GM19193 (cell line): ENCODE measurements around the gene ATMIN.

Experiments
- POLR2A ChIP-seq: IDR thresholded peaks from 4 replicates; pipeline ENCODE4 v1.6.1; 2011; ENCODE audit not compliant: insufficient read depth, insufficient read length; ENCODE audit errors: extremely low read depth

ATMIN gene

GRCh38 chr16:81001330-81001729, 34.3 kb upstream of the ATMIN start:
- TF ChIP-seq POLR2A: no peak

- no peak for TF ChIP-seq POLR2A
Observed at GRCh38 chr16:81003064-81003463, 32.6 kb upstream of the ATMIN start.

- TF ChIP-seq POLR2A: no peak
Observed at GRCh38 chr16:81003610-81004460, 31.8 kb upstream of the ATMIN start.

GRCh38 chr16:81004646-81005353, 30.8 kb upstream of the ATMIN start:
- TF ChIP-seq POLR2A: no peak

GRCh38 chr16:81005610-81006161, 30.0 kb upstream of the ATMIN start:
- no peak for TF ChIP-seq POLR2A

DNA sequence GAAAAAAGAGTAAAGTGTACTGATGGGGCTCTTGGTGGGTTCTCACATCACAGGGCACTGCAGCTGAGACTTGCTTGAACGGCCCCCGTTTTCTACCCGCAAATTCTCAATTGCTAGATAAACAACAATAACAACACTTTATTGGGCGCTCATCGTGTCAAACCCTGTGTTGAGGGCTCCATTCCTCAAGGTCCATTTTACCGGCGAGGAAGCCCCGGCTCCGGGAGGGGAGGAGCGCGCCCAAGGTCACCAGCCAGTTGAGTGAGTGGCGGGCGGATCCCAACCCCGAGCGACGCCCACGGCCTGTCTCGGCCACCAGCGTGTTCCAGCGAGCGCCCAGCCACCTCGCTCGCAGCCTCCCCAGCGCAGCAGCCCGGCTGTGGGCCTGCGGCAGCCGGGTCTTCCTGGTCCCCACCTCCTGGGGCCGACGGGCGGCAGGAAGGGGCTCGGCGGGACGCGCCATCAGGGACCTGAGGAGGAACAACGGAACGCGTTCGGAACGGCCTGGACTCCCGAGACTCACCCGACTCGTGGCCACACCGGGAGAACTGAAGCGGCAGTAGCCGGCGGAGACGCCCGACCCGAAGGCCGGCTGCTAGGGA, 29.3 kb upstream of the ATMIN start:
- TF ChIP-seq POLR2A: no peak

DNA sequence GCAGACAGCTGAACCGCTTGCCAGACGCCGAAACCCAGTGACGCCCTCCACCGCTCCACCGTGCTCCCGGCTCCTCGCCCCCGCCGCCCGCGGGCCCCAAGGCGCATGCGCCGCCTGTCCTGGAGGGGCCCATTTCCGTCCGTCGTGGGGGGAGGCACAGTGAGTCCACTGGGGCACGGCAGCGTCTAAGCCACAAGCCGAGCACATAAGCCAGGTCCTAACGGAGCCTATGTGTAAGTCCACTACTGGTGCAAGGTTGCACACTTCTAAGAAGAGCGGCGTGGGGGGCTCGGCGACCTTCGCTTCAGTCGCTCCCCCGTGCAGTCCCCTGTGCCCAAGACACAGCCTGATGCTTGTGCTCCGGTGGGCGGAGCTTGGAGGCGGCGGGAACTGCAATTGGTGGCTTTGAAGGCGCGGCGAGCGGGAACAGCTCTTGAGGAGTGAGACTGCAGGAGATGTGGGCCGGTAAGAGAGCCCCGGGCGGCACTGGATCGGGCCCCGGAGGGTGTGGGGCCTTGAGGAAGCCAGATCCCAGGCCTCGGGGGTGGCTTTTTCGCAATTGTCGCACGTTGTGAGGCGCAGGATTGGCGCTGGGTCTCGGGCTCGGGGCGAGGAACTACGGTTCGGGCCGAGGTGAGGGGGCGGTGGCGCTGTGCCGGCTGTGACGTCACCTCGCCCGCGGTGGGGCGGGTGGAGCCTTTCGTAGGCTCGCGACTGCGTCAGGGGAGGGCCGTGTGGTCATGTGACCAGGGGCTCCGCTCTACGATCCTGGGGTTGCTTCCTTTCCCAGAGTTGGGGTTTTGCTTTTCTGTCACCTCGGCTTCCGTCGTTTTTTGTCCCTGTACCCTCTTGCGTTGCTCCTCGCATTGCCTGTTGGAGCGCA, 28.6 kb upstream of the ATMIN start, which contains the start of the genes CENPN and CMC2:
CENPN (plus strand) TSS at position 402 of the 883 bp plus-strand sequence. CDS start 4,726 bp downstream, outside the sequence.
CMC2 (minus strand) TSS at position 73 of the 883 bp plus-strand sequence. CDS start 9,491 bp downstream, outside the sequence.
- TF ChIP-seq POLR2A: peak; percentile 75

GRCh38 chr16:81008505-81008789, 27.2 kb upstream of the ATMIN start:
- no peak for TF ChIP-seq POLR2A

DNA sequence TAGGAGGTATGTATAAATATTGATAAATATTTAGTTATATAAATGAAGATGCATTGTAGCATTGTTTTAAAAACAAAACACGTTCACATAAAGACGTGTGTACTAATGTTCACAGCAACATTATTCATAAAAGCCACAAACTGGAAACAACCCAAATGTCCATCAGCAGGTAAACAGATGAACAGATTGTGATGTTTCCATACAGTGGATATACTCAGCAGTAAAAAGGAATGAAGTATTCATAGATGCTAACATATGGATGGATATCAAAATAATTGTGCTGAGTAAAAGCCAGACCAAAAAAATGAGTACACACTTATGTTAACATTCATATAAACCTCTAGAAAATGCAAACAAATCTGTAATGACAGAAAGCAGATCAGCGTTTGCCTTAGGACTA, 22.7 kb upstream of the ATMIN start:
- TF ChIP-seq POLR2A: no peak

- TF ChIP-seq POLR2A: no peak
Observed at GRCh38 chr16:81014672-81015071, 21.0 kb upstream of the ATMIN start.

DNA sequence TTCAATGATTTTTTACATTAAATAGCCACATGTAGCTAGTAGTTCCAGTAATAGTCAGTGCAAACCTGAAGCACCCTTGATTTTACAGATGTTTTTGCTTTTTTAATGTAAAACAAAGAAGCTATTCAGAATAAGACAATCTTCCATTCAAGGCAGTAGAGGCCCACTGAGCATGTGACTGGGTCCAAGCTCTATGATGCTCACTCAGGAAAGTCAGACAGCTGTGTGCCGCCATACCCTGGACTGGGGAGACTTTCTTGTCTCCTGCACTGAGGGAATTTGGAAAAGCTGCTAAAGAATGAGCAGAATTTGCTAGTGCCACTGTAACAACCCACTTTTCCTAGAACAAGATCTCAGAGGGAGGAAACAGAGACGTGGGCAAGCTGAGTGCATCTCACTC, 17.1 kb upstream of the ATMIN start:
- TF ChIP-seq POLR2A: no peak

DNA sequence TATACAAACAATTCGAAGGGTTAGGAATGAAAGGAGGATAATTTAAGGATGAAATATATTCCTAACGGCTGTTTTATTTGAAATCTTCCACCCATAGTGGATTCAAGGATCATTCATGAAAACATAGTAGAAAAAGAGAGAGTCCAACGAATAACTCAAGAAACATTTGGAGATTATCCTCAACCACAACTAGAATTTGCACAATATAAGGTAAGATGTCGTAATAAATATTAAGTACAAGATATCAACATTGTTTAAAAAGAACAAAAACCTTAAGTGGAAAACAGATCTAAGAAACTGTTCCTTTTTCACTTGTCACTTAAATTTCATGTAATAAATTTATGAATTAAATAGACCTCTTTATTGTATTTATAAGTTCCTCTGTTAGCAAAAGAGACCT, 9.2 kb upstream of the ATMIN start:
- no peak for TF ChIP-seq POLR2A

GRCh38 chr16:81029930-81030604, 5.6 kb upstream of the ATMIN start:
- no peak for TF ChIP-seq POLR2A
